Measurements from ENCODE around the gene DRC1. TPM values are rescaled to one million over a fixed set of nuclear protein-coding genes. Genes with fewer than 3 reads are reported as not detected.

Gene DRC1
- total RNA-seq, 1 experiment from 2014 or later, result not detected

DNA sequence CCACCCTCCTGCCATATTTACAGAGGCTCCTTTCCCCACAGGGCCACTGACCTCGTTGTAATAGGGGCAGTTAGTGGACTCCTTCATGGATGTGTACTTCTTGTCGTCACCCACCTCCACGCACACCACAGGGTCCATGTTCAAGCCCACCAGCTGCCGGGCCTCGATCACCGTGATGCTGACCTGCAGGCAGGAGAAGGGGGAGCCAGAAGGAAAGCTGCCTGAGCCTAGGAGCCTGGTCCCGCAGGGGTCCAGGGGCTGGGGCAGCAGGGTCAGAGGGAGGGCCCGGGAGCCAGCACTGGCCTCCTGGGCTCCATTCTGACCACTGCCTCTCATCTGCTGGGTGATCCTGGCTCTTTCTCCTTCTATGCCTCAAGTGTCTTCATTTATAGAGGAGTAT is 93.2 kb downstream of the DRC1 start:
- no peaks in the 10 kb centered on the region for H3K79me2 ChIP-seq (ENCODE audit: insufficient read depth, low read length)
- no CpG with 5 or more reads among the region's 8 CpGs for WGBS (ENCODE audit: extremely low coverage, insufficient read length, low lambda C conversion rate)
- no peaks in the 10 kb centered on the region for H3K36me3 Mint-ChIP-seq (ENCODE audit: insufficient read depth in 1 of 3, low read depth in 3 of 3)
- H2BK20ac ChIP-seq (ENCODE audit: low read depth, low read length, poor library complexity, severe bottlenecking), result no peak overlapping the region
- no peak overlapping the region for H2BK5ac ChIP-seq (ENCODE audit: insufficient read length, low read length)
- H4K8ac ChIP-seq (replicated peaks; ENCODE audit: insufficient read length, low read depth, low read length), result no peak overlapping the region
- no peak overlapping the region for H3K4me2 ChIP-seq (ENCODE audit: insufficient read depth, insufficient read length, low read length)
- no peak overlapping the region for H3T11ph ChIP-seq (ENCODE audit: low read length)
- 0 out of 2 replicates have a peak, but pooled peaks cover 1% of the 10 kb centered on the region for H3K27me3 ChIP-seq (ENCODE audit: insufficient read depth, low read length)
- TF ChIP-seq CTCF (conservative IDR thresholded peaks at IDR 0.05), result no peak
- no peak overlapping the region for H3K56ac ChIP-seq (ENCODE audit: insufficient read length, low read depth, low read length)
- H2BK12ac ChIP-seq (ENCODE audit: insufficient read length, low read depth, low read length), result no peak overlapping the region
- no peak for DNase-seq
- peaks cover 3% of the 10 kb centered on the region; the same call in 1 of the 2 replicates for H3K27me3 Mint-ChIP-seq (ENCODE audit: low read depth)
- no peak overlapping the region for H2AK5ac ChIP-seq (ENCODE audit: insufficient read length, low read length)
- H2AFZ ChIP-seq (ENCODE audit: low read length), result no peak overlapping the region
- no peak overlapping the region for H3K18ac ChIP-seq (ENCODE audit: insufficient read length, low read depth, low read length)
- no peaks in the 10 kb centered on the region for H3K79me1 ChIP-seq (ENCODE audit: insufficient read depth, low read depth, low read length, poor library complexity, severe bottlenecking)
- no peak overlapping the region for H3K27ac ChIP-seq (ENCODE audit: insufficient read length, low read depth, low read length)
- H3K9ac ChIP-seq (ENCODE audit: extremely low read depth, insufficient read length, low read length), result no peak overlapping the region
- H4K20me1 ChIP-seq (ENCODE audit: control insufficient read depth, insufficient read depth, insufficient read length), result no peaks in the 10 kb centered on the region
- no peak overlapping the region for H2BK15ac ChIP-seq (ENCODE audit: low read depth, low read length)
- no peaks in the 10 kb centered on the region for H3K9me3 ChIP-seq (ENCODE audit: control insufficient read depth, low read depth, low read length)
- no peak overlapping the region for H3K23ac ChIP-seq (ENCODE audit: insufficient read length, low read depth, low read length)
- H3K27ac Mint-ChIP-seq, result no peak overlapping the region; a peak in 2 of 7 replicates
- no peak overlapping the region for H2BK120ac ChIP-seq (ENCODE audit: low read depth, low read length, poor library complexity, severe bottlenecking)
- peak overlapping the region; percentile 36; the same call in 1 of the 2 replicates for H3K14ac ChIP-seq (ENCODE audit: insufficient read depth, low read length)
- no peak overlapping the region for H4K91ac ChIP-seq (ENCODE audit: insufficient read length, low read depth, low read length)
- H3K23me2 ChIP-seq (ENCODE audit: insufficient read length, low read depth, low read length, poor library complexity, severe bottlenecking), result no peaks in the 10 kb centered on the region
- H4K5ac ChIP-seq (ENCODE audit: insufficient read length, low read depth, low read length), result no peak overlapping the region
- peaks cover 2% of the 10 kb centered on the region; the same call in 1 of the 2 replicates for H3K4me1 ChIP-seq (ENCODE audit: insufficient read depth, low read length)
- no peaks in the 10 kb centered on the region for H3K9me3 Mint-ChIP-seq
- peaks cover 21 to 26% of the 10 kb centered on the region in 2 experiments for H3K4me1 Mint-ChIP-seq
- no peak overlapping the region for H3K4me3 Mint-ChIP-seq
- no peak overlapping the region for H3K4ac ChIP-seq (ENCODE audit: low read depth, low read length)
